ENCODE results near the gene UBL4B.
A peak's percentile ranks its signal among the peaks of the same experiment; 100 is the strongest.

The UBL4B gene

DNA sequence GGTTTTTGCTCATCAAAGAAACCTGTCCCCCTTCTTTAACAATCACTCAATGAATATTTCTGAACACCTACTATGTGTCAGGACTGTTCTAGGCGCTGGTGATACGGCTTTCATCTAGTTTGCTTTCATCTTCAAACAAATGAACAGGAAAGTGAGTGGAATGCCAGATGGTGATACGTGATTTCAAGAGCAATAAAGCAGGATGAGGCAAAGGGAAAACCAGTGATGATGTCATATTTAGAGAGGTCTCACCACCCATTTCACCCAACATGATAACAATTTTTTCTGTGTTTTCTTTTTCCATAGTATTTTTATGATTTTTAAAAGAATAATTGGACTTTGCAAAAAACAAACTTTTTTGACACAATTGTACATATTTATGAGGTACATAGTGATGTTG lies 26.7 kb downstream of the UBL4B start:
- DNase-seq = no peak
- peaks cover 23% of the 10 kb centered on the region for H3K27me3 ChIP-seq (replicated peaks)
- H3K36me3 ChIP-seq (replicated peaks) = no peaks in the 10 kb centered on the region
- in situ Hi-C loops (cut with HindIII; ENCODE audit: low pct_ligation_motif_present, low sequenced_read_pairs) = no loop called here
- TF ChIP-seq, protein P1, sequence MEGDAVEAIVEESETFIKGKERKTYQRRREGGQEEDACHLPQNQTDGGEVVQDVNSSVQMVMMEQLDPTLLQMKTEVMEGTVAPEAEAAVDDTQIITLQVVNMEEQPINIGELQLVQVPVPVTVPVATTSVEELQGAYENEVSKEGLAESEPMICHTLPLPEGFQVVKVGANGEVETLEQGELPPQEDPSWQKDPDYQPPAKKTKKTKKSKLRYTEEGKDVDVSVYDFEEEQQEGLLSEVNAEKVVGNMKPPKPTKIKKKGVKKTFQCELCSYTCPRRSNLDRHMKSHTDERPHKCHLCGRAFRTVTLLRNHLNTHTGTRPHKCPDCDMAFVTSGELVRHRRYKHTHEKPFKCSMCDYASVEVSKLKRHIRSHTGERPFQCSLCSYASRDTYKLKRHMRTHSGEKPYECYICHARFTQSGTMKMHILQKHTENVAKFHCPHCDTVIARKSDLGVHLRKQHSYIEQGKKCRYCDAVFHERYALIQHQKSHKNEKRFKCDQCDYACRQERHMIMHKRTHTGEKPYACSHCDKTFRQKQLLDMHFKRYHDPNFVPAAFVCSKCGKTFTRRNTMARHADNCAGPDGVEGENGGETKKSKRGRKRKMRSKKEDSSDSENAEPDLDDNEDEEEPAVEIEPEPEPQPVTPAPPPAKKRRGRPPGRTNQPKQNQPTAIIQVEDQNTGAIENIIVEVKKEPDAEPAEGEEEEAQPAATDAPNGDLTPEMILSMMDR (IDR thresholded peaks at IDR 0.05; ENCODE audit: low read depth, low read length, missing control alignments) = no peak
- H3K27ac ChIP-seq = no peak overlapping the region
- H3K4me3 ChIP-seq (ENCODE audit: low read depth, low read length) = no peak overlapping the region

DNA sequence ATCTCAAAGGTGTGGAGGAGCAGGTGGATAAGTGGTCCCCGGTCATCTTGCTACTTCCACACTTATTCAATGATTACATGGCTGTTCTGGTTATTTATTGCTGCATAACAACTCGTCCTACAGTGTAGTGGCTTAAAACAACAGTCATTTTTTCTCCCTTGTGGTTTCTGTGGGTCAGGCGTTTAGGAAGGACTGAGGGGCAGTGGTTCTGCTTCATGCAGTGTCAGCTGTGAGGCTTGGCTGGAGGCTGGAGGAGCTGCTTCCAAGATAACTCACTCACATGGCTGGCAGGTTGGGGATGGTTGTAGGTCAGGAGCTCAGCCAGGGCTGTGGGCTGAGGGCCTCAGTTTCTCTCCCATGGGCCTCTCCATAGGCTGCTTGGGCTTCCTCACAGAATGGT lies 32.1 kb downstream of the UBL4B start:
- no peak for DNase-seq
- Histone ChIP-seq H3K4me3 (ENCODE audit: low read depth, low read length) (no peak overlapping the region), H3K36me3 (replicated peaks) (no peaks in the 10 kb centered on the region), H3K27me3 (replicated peaks) (peaks cover 20% of the 10 kb centered on the region), H3K27ac (no peak overlapping the region)
- in situ Hi-C loops (cut with HindIII; ENCODE audit: low pct_ligation_motif_present, low sequenced_read_pairs) = no loop called here
- TF ChIP-seq, protein P1 (IDR thresholded peaks at IDR 0.05; ENCODE audit: low read depth, low read length, missing control alignments) = no peak

DNA sequence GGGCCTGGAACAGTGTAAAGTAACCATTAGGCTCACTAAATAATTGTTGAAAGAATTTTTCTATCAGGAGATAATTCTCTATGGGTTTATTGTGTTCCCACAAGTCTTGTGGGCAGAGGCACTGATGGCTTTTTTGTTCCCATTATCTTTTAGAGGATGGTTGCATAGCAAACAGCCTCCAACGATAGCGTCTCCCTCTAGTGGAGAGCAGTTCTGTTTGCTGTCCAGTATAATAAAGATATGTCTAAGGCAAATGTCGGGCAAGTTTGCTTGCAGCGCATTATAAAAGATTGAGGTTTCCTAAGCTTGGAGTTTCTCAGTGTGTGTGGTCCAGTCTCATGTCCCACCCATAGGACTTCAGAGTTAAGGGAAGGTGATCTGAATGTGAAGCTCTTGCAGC lies 36.7 kb downstream of the UBL4B start:
- no peak for DNase-seq
- no peaks in the 10 kb centered on the region for H3K36me3 ChIP-seq (replicated peaks)

DNA sequence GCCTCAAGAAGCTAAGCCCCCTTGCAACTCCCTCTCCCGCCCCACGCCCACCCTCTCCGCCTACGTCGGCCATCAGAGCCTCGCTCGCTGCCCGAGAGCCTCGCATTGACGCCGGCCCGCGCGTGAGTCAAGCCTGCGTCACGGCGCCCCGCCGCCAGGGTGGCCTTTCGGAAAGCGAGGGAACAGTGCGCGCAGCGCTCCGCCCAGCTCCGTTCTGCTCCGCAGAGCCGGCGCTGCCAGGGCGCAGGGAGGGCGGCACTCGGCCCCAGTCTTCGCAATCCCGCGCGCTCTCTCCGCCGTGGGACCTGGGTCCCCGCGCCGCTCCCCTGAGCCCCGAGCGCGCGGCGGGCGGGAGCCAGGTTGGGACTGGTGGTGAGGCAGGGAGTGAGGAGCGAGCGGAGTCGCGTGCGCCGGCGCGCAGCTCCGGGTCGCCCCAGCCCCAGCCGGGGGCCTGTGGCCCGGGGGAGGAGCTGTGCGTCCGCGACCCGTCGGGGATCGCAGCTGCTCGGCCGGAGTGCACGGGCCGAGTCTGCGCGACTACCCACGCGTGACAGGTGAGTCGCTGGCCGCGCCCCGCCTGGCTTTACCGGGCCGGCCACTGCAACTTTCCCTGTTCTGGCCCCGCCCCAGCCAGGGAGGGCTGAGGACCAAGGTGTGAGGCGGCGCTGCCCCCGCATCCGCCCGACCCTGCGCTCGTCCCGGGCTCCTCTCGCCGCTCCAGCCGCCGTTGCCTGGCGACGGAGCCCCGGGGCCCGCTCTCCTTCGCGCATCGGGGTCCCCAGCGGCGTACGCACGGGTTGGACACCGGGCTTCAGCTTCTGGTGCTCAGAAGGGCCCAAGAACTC lies 38.3 kb downstream of the UBL4B start, which contains the start of gene SLC6A17:
Gene SLC6A17 (plus strand): TSS at position 165 of the 845 bp plus-strand sequence. CDS start 16,436 bp downstream, outside the sequence.
- in situ Hi-C loops (cut with HindIII; ENCODE audit: low pct_ligation_motif_present, low sequenced_read_pairs) = no loop called here
- Histone ChIP-seq H3K36me3 (replicated peaks) (no peaks in the 10 kb centered on the region), H3K27ac (no peak within 1 kb of the TSS), H3K27me3 (replicated peaks) (peaks cover 13% of the 10 kb centered on the region), H3K4me3 (ENCODE audit: low read depth, low read length) (peak within 1 kb of the TSS; percentile 26)
- DNase-seq = peak; percentile 43
- TF ChIP-seq, protein P1 (IDR thresholded peaks at IDR 0.05; ENCODE audit: low read depth, low read length, missing control alignments) = peak; percentile 26

More for the DNA sequence above, 36.7 kb downstream of the UBL4B start:
- in situ Hi-C loops (cut with HindIII; ENCODE audit: low pct_ligation_motif_present, low sequenced_read_pairs) = no loop called here
- TF ChIP-seq, protein P1 (IDR thresholded peaks at IDR 0.05; ENCODE audit: low read depth, low read length, missing control alignments) = peak; percentile 52
- Histone ChIP-seq H3K27me3 (replicated peaks) (peaks cover 18% of the 10 kb centered on the region), H3K4me3 (ENCODE audit: low read depth, low read length) (no peak overlapping the region), H3K27ac (no peak overlapping the region)

DNA sequence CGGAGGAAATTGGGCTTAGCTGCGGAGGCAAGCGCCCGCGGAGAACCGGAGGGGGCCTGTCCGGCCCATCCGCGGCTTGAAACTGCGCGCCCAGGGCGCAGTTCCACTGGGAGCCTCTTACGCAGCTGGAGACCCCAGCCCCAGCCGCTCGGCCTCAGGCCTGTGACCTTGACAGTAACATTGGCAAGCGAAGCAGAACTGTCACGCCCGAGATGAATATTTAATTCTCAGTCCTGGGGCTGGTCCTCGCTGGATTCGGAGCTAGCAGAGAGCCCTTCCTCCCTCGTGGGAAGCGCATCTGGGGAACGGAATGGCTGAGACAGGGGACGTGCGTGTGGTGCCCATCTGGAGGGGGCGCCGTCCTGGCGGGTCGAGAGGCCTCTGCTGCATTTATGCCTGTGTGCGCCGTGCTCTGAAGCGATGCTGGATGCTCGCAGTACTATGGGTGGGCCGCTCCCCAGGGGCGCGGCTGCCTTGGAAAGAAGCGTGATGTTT lies 39.0 kb downstream of the UBL4B start:
- Histone ChIP-seq H3K27me3 (replicated peaks) (peaks cover 10% of the 10 kb centered on the region), H3K36me3 (replicated peaks) (no peaks in the 10 kb centered on the region), H3K4me3 (ENCODE audit: low read depth, low read length) (no peak overlapping the region)

More for the DNA sequence above, 39.0 kb downstream of the UBL4B start:
- in situ Hi-C loops (cut with HindIII; ENCODE audit: low pct_ligation_motif_present, low sequenced_read_pairs) = no loop called here
- no peak overlapping the region for H3K27ac ChIP-seq
- DNase-seq = no peak
- TF ChIP-seq, protein P1 (IDR thresholded peaks at IDR 0.05; ENCODE audit: low read depth, low read length, missing control alignments) = no peak
